Medulla oblongata (tissue), 1 donor: Measurements from ENCODE around the gene YIF1B.
"Not testable (repeated sequence)": the region's sequence is repeated elsewhere in the genome, so short reads cannot be mapped to it uniquely, and the experiment has no call there.

ENCODE experiments used
- DNase-seq: peaks from one replicate; pipeline ENCODE4 v3.0.0-alpha.2; 2015; ENCODE audit errors: extremely low spot score

Gene YIF1B

GRCh38 chr19:38274739-38275138, 41.0 kb downstream of the YIF1B start:
- DNase-seq = peak; percentile 91

DNA sequence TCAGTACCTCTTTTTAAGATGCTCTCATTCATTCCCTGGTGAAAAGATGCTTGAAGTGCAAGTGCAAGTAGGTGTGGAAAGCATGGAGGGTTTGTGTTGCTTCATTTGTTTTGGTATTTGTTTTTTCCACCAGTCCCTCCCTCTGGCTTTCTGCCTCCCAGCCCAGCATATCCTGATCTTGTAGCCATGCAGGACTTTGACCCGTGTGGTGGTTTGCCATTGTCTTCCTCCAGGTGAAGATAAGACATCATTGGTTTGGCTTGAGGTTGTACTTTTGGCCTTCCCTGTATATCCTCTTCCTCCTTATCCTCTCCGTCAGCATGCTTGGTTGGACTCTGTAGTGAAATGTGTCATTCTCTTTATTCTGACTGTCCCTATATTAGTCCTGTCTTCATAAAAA, 42.2 kb downstream of the YIF1B start:
- no peak for DNase-seq

DNA sequence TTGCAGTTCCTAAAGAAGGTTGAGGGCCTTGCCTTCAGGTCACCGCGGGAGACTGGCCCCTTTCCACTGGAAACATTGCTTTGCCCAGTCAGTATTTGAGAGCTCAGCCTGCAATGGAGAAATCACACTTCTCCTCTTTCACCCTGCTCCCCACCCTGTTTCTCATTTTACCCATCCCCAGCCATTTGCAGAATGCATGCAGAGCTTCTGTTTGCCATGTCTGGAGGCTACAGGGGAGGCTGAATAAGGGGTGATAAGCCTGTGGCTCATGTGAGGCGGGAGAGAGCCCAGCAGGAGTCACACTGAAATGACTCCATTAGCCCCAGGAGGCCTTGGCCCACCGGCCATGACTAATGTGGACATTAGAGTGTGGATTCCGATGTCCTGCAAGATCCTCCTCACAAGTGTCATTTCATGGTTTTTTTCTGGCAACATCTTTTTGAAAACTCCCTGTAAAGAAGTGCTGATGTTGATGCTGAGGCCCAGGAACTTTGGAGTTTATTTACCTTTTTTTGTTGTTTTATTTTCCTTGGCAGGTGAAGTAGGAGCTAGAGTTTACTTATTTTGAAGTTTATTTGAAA, 45.1 kb downstream of the YIF1B start:
- DNase-seq = no peak

DNA sequence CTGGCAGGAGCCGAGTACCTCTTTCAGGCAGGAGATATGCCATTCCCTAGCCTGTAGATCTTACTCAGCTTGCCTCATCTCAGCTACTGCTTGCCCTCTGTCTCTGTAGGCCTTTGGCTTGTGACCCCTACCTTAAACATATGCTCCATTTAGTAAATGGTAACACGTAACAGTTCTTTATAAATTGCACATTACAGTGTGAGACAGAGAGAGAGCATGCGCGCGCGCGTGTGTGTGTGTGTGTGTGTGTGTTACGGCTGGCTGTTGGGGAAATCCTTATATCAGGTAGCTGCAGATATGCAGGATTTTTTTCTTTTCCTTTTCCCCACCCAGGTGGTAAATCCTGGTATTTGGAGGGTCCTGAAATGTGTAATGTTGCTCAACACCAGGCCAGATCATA, 47.2 kb downstream of the YIF1B start:
- no peak for DNase-seq

DNA sequence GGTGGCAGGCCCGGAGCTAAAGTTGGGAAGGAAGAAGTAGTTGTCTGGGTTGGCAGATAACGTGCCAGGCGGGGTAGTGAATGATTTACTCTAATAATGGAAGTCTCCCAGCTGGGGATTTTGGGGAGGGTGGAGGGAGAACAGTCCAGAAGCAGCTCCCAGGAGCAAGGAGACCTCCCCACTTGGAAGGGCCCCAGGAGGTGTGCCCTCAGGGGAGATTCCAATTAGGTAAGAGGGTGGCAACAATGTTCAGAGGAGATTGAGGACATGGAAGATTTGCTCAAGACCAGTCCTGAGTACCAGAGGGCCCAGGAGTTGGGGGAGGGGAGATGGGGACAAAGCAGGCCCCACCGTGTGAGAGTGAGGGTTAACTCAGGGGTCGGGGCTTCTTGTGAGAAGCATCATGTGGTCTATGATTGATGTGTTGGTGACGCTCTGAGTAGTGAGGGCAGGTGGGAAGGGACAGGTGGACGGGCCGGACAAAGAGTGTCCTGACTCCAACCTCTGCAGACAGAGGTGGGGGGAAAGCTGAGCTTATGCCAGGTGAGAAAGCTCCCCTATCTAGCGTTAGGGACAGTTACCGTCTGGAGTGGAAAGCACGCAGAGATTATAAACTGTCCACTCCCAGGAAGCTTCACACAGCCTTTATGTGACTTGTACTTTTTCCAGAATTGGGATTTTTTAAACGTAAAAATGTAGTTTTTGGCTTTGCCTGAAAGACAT, 47.8 kb downstream of the YIF1B start:
- no peak for DNase-seq

- no peak for DNase-seq
These were observed 48.7 kb downstream of the YIF1B start for GRCh38 chr19:38266981-38267597.

GRCh38 chr19:38265921-38266429, 49.8 kb downstream of the YIF1B start:
- DNase-seq = no peak

DNA sequence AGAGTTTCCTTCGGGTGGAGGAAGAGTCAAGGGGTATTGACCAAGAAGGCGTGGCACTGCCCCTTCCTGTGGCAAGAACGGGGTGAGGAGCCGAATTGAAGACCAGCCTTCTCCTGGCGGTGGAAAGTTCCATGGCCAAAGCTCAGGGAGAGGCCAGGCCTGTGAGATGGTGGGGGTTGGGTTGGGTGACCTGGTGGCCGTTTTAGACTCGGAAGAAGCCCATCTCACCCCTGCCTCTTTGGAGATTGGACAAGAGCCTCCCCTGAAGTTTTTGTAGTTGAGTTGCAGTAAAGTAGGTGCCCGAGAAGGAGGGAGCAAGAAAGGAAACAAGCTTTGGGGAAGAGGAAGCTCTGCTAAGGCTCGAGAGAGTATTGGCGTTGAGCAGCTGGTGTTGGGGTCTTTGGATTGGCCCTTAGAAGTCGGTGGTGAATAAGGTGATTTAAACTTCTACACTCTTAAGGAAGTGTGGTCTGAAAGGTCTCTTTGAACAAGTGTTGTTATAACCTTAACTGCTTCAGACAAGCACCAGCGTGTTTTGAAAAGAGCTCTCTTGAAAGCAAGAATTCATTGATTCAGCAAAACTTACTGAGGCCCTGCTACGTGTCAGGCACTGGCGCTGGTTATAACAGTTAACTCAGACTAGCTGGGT, 50.4 kb downstream of the YIF1B start:
- peak; percentile 25 for DNase-seq

GRCh38 chr19:38264486-38265212, 51.1 kb downstream of the YIF1B start, which contains the start of gene SPINT2:
Gene SPINT2 (plus strand): TSS chr19:38264573. CDS start chr19:38264893, 320 bp downstream.
- DNase-seq = no peak

GRCh38 chr19:38263689-38264485, 51.9 kb downstream of the YIF1B start:
- DNase-seq = no peak

DNA sequence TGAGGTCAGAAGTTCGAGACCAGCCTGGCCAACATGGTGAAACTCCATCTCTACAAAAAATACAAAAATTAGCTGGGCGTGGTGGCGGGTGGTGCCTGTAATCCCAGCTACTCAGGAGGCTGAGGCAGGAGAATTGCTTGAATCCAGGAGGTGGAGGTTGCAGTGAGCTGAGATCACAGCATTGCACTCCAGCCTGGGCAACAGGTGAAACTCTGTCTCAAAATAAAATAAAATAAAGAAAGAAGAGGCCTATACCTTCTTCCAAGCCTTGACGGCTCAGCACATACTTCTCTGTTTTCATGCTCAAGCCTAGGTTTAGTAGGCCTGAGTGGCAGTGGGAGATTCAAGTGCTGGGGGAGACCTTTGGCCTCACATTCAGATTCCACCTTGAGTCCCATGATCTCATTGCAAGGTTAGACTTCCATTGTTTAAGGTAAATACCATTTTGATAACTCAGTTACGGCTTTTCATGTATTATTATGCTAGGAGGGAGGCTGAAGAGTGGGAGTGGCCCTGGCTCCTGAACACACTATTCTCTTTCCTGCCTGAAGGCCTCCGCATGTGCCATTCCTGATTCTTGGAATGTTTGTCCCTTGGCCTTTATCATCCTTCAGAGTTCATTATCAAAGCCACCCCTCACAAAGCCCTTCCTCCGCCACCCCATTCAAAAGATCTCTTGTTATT, 53.0 kb downstream of the YIF1B start:
- no peak for DNase-seq

GRCh38 chr19:38261942-38262341, 53.8 kb downstream of the YIF1B start:
- DNase-seq = not testable (repeated sequence)

DNA sequence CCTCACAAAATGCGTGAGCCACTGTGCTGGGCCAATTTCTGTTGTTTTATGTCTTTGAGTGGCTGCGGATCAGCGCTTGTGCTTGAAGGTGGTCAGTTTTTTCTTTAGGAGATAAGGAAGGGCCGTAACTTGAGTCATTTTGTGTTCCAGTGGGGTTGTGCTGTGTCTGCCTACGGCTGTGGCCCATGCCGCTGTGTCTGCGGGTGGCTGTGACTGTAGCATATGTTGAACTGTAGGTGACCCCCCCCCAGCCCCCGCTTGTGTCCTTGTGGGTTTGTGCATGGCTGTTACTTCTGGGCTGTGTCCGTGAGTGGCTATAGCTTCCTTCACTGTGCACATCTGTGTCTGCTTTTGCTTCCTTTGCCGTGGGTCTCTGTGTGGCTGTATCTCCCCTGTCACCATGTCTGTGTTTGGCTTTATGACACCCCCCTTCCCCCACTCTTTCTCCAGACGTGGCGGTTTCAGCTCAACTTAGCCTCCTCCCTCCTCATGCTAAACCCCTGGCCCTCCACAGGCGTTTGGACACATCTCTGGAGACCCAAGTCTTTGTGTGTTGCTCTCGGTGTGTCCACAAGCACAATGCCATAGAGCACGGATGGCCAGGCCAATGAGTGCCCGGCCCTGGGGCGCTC, 60.2 kb downstream of the YIF1B start:
- no peak for DNase-seq

DNA sequence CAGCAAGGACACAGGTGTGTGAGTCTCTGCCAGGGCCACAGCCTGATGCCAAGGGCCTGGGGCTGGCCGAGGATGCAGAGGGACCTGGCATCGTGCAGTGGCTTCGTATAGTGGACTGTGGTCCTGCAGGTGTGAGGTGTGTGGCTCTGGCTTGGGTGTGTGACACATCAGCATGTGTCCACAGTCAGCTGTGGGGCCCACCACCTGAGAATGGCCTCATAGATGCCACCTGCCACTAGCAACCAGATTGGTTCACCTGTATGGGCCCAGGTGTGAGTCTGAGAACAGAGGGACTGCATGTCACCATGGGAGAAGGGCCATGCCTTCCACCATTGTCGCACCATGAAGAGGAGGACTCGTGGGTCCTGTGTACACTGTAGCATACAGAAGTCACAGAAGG, 62.0 kb downstream of the YIF1B start:
- DNase-seq = no peak
